H9 (cell line): ENCODE measurements around the gene ALAS1. TPM values are rescaled to one million over a fixed set of nuclear protein-coding genes. Genes with fewer than 3 reads are reported as not detected.
"Not testable (repeated sequence)": the region's sequence is repeated elsewhere in the genome, so short reads cannot be mapped to it uniquely, and the experiment has no call there.

Experiments used
- DNase-seq: peaks from one replicate; pipeline ENCODE4 v3.0.0-alpha.2; 2017
- H2AFZ ChIP-seq: one replicate; pipeline ENCODE4 v1.6.1; 2013; ENCODE audit warnings: mild to moderate bottlenecking, low read length, control low read depth, moderate library complexity
- H2AK5ac ChIP-seq: 2 replicates; pipeline ENCODE4 v1.6.1; 2013; ENCODE audit warnings: low read length, control low read depth, mixed read lengths; ENCODE audit not compliant: insufficient read length
- H2BK120ac ChIP-seq: one replicate; pipeline ENCODE4 v1.6.1; 2013; ENCODE audit warnings: low read depth, mild to moderate bottlenecking, low read length, control low read depth, inconsistent platforms; ENCODE audit not compliant: poor library complexity, severe bottlenecking
- H2BK12ac ChIP-seq: 2 replicates; pipeline ENCODE4 v1.6.1; 2013; ENCODE audit warnings: low read length, control low read depth, mixed read lengths, low read depth; ENCODE audit not compliant: insufficient read length
- H2BK15ac ChIP-seq: 2 replicates; pipeline ENCODE4 v1.6.1; 2013; ENCODE audit warnings: low read depth, low read length, control low read depth
- H2BK20ac ChIP-seq: one replicate; pipeline ENCODE4 v1.6.1; 2013; ENCODE audit warnings: low read depth, mild to moderate bottlenecking, low read length, control low read depth, inconsistent platforms; ENCODE audit not compliant: poor library complexity, severe bottlenecking
- H2BK5ac ChIP-seq: 2 replicates; pipeline ENCODE4 v1.6.1; 2013; ENCODE audit warnings: low read length, control low read depth, mixed read lengths; ENCODE audit not compliant: insufficient read length
- H3K14ac ChIP-seq: 2 replicates; pipeline ENCODE4 v1.6.1; 2013; ENCODE audit warnings: low read length, control low read depth; ENCODE audit not compliant: insufficient read depth
- H3K18ac ChIP-seq: 2 replicates; pipeline ENCODE4 v1.6.1; 2013; ENCODE audit warnings: low read depth, mild to moderate bottlenecking, mixed read lengths, low read length, control low read depth; ENCODE audit not compliant: insufficient read length
- H3K23ac ChIP-seq: 2 replicates; pipeline ENCODE4 v1.6.1; 2013; ENCODE audit warnings: low read length, control low read depth, mixed read lengths, low read depth; ENCODE audit not compliant: insufficient read length
- H3K23me2 ChIP-seq: 2 replicates; pipeline ENCODE4 v1.6.1; 2013; ENCODE audit warnings: low read depth, mild to moderate bottlenecking, mixed read lengths, low read length, control low read depth; ENCODE audit not compliant: insufficient read length, poor library complexity, severe bottlenecking
- H3K27ac ChIP-seq: 2 replicates; pipeline ENCODE4 v1.5.1; 2013; ENCODE audit warnings: low read length, control low read depth, mixed read lengths, low read depth; ENCODE audit not compliant: insufficient read length
- H3K27me3 ChIP-seq: 2 replicates; pipeline ENCODE4 v1.6.1; 2013; ENCODE audit warnings: low read length, control low read depth, inconsistent platforms; ENCODE audit not compliant: insufficient read depth
- H3K4ac ChIP-seq: 2 replicates; pipeline ENCODE4 v1.6.1; 2013; ENCODE audit warnings: low read depth, mild to moderate bottlenecking, control low read depth, inconsistent platforms, low read length, moderate library complexity
- H3K4me1 ChIP-seq: 2 replicates; pipeline ENCODE4 v1.6.1; 2013; ENCODE audit warnings: low read length, control low read depth, inconsistent platforms; ENCODE audit not compliant: insufficient read depth
- H3K4me2 ChIP-seq: 2 replicates; pipeline ENCODE4 v1.6.1; 2013; ENCODE audit warnings: low read length, control low read depth, mixed read lengths; ENCODE audit not compliant: insufficient read length, insufficient read depth
- H3K56ac ChIP-seq: 2 replicates; pipeline ENCODE4 v1.6.1; 2013; ENCODE audit warnings: low read depth, mild to moderate bottlenecking, mixed read lengths, low read length, control low read depth; ENCODE audit not compliant: insufficient read length
- H3K79me1 ChIP-seq: 2 replicates; pipeline ENCODE4 v1.6.1; 2013; ENCODE audit warnings: low read depth, mild to moderate bottlenecking, moderate library complexity, low read length, control low read depth, inconsistent platforms; ENCODE audit not compliant: insufficient read depth, poor library complexity, severe bottlenecking
- H3K79me2 ChIP-seq: 2 replicates; pipeline ENCODE4 v1.6.1; 2013; ENCODE audit warnings: low read length, control low read depth, inconsistent platforms; ENCODE audit not compliant: insufficient read depth
- H3K9ac ChIP-seq: 2 replicates; pipeline ENCODE4 v1.6.1; 2013; ENCODE audit warnings: low read length, control low read depth, mixed read lengths; ENCODE audit not compliant: insufficient read length; ENCODE audit errors: extremely low read depth
- H3K9me3 ChIP-seq: one replicate; pipeline ENCODE4 v1.6.1; 2013; ENCODE audit warnings: low read depth, low read length, inconsistent platforms; ENCODE audit not compliant: control insufficient read depth
- H3T11ph ChIP-seq: one replicate; pipeline ENCODE4 v1.6.1; 2013; ENCODE audit warnings: mild to moderate bottlenecking, low read length, control low read depth, inconsistent platforms
- H4K20me1 ChIP-seq: one replicate; pipeline ENCODE4 v1.6.1; 2013; ENCODE audit not compliant: control insufficient read depth, insufficient read length, insufficient read depth
- H4K5ac ChIP-seq: 2 replicates; pipeline ENCODE4 v1.6.1; 2013; ENCODE audit warnings: low read depth, mild to moderate bottlenecking, mixed read lengths, low read length, control low read depth; ENCODE audit not compliant: insufficient read length
- H4K8ac ChIP-seq: replicated peaks from 2 replicates; pipeline ENCODE4 v1.6.1; 2013; ENCODE audit warnings: low read length, control low read depth, mixed read lengths, low read depth; ENCODE audit not compliant: insufficient read length
- H4K91ac ChIP-seq: 2 replicates; pipeline ENCODE4 v1.6.1; 2013; ENCODE audit warnings: low read depth, mild to moderate bottlenecking, moderate library complexity, mixed read lengths, low read length, control low read depth; ENCODE audit not compliant: insufficient read length
- H3K27ac Mint-ChIP-seq, 3 experiments: 2 replicates in 2 of 3; 3 replicates in 1 of 3; pipeline ENCODE4 v1.8.0; 2020 to 2021; ENCODE audit warnings: mixed read lengths in 3 of 3, mild to moderate bottlenecking in 1 of 3, moderate library complexity in 1 of 3
- H3K27me3 Mint-ChIP-seq: 2 replicates; pipeline ENCODE4 v1.8.0; 2021; ENCODE audit warnings: low read depth, mild to moderate bottlenecking, moderate library complexity, mixed read lengths
- H3K36me3 Mint-ChIP-seq, 3 experiments: 2 replicates in 2 of 3; 3 replicates in 1 of 3; pipeline ENCODE4 v1.8.0; 2020 to 2021; ENCODE audit warnings: low read depth in 3 of 3, mixed read lengths in 3 of 3; ENCODE audit not compliant: insufficient read depth in 1 of 3
- H3K4me1 Mint-ChIP-seq, 2 experiments: 2 replicates each; pipeline ENCODE4 v1.8.0; 2020; ENCODE audit warnings: mixed read lengths in 2 of 2
- H3K4me3 Mint-ChIP-seq, 2 experiments: 2 replicates in 1 of 2; 3 replicates in 1 of 2; pipeline ENCODE4 v1.8.0; 2020 to 2021; ENCODE audit warnings: mild to moderate bottlenecking in 2 of 2, mixed read lengths in 2 of 2, moderate library complexity in 1 of 2
- H3K9me3 Mint-ChIP-seq, 2 experiments: 2 replicates in 1 of 2; 3 replicates in 1 of 2; pipeline ENCODE4 v1.8.0; 2020; ENCODE audit warnings: mild to moderate bottlenecking in 2 of 2, mixed read lengths in 2 of 2, moderate library complexity in 1 of 2
- CTCF ChIP-seq: fragments of 200-600 bp; sonication (generic); conservative IDR thresholded peaks from 3 replicates; pipeline ENCODE4 v1.8.0; 2021; ENCODE audit warnings: antibody characterized with exemption, mild to moderate bottlenecking
- WGBS: extraction: QIAGEN DNeasy Blood & Tissue Kit; methylation state at CpG from one replicate; pipeline ENCODE4 v1.1.7; 2013; ENCODE audit warnings: missing lambda C conversion rate, low lambda C conversion rate, mixed read lengths; ENCODE audit not compliant: insufficient read length; ENCODE audit errors: extremely low coverage; 5-methylcytosine and 5-hydroxymethylcytosine counted together
- total RNA-seq: library from RNA; stranded (reverse); gene quantifications from 2 replicates; pipeline ENCODE4 v1.2.1, GENCODE V29; 2021

ALAS1 gene
- total RNA-seq, 1 experiment from 2014 or later = 39.1 TPM

- no peak overlapping the region for H2BK15ac ChIP-seq
- H2BK5ac ChIP-seq = no peak overlapping the region
- no peak overlapping the region for H2BK120ac ChIP-seq
- Mint-ChIP-seq H3K27ac (no peak overlapping the region), H3K9me3 (no peaks in the 10 kb centered on the region), H3K36me3 (peaks cover 10 to 40% (median 35%) of the 10 kb centered on the region in 3 experiments; a peak in 6 of 7 replicates), H3K27me3 (no peaks in the 10 kb centered on the region), H3K4me3 (no peak overlapping the region), H3K4me1 (peaks cover 13 to 15% of the 10 kb centered on the region in 2 experiments)
- no peak overlapping the region for H2BK20ac ChIP-seq
- H3K79me2 ChIP-seq = no peaks in the 10 kb centered on the region
- H4K5ac ChIP-seq = no peak overlapping the region
- no peak overlapping the region for H3K18ac ChIP-seq
- no peak for TF ChIP-seq CTCF
- no peak overlapping the region for H3K27ac ChIP-seq
- H3K4me2 ChIP-seq = no peak overlapping the region
- no peak overlapping the region for H3K9ac ChIP-seq
- no peak overlapping the region for H2AK5ac ChIP-seq
- H3K23ac ChIP-seq = no peak overlapping the region
- H3K79me1 ChIP-seq = no peaks in the 10 kb centered on the region
- no peak overlapping the region for H3K56ac ChIP-seq
- peaks cover 11% of the 10 kb centered on the region for H3K23me2 ChIP-seq
- H2BK12ac ChIP-seq = no peak overlapping the region
- no peak for DNase-seq
- H3K14ac ChIP-seq = no peak overlapping the region
- H3K9me3 ChIP-seq = no peaks in the 10 kb centered on the region
- H3T11ph ChIP-seq = no peak overlapping the region
- no peak overlapping the region for H3K4ac ChIP-seq
- no peak overlapping the region for H4K8ac ChIP-seq
- H3K4me1 ChIP-seq = no peaks in the 10 kb centered on the region; the same call in 1 of the 2 replicates
- no peak overlapping the region for H2AFZ ChIP-seq
- WGBS = no CpG with 5 or more reads among the region's 4 CpGs
- no peak overlapping the region for H4K91ac ChIP-seq
- no peaks in the 10 kb centered on the region for H4K20me1 ChIP-seq
- no peaks in the 10 kb centered on the region for H3K27me3 ChIP-seq
These were observed 47.1 kb upstream of the ALAS1 start for GRCh38 chr3:52150860-52151259.

- peaks cover 8 to 30% (median 24%) of the 10 kb centered on the region in 3 experiments; a peak in 6 of 7 replicates for H3K36me3 Mint-ChIP-seq
- not testable (repeated sequence) for H4K5ac ChIP-seq, H3T11ph ChIP-seq, H3K27ac Mint-ChIP-seq, DNase-seq, H2BK20ac ChIP-seq, H3K27me3 Mint-ChIP-seq, H3K9me3 Mint-ChIP-seq, H3K56ac ChIP-seq, H3K4me3 Mint-ChIP-seq, H3K14ac ChIP-seq, H2BK15ac ChIP-seq, H3K27ac ChIP-seq, H2BK5ac ChIP-seq, H4K20me1 ChIP-seq, H4K91ac ChIP-seq, H2BK12ac ChIP-seq, H3K18ac ChIP-seq, H3K27me3 ChIP-seq, H2AFZ ChIP-seq, H3K4ac ChIP-seq, H3K4me1 ChIP-seq, H3K79me2 ChIP-seq, H4K8ac ChIP-seq, H2AK5ac ChIP-seq, H3K4me2 ChIP-seq, H2BK120ac ChIP-seq, H3K9ac ChIP-seq, H3K23ac ChIP-seq, H3K79me1 ChIP-seq, H3K9me3 ChIP-seq
- no CpG with 5 or more reads among the region's 4 CpGs for WGBS
- H3K4me1 Mint-ChIP-seq = peaks cover 13 to 17% of the 10 kb centered on the region in 2 experiments
- H3K23me2 ChIP-seq = peaks cover 11% of the 10 kb centered on the region
These were observed 46.0 kb upstream of the ALAS1 start for GRCh38 chr3:52151991-52152390.
